Retinal pigment epithelial cell (primary cell): ENCODE data around the gene SLC5A5.

Source experiments
- DNase-seq: peaks from one replicate; pipeline ENCODE4 v3.0.0-alpha.2; 2010; ENCODE audit warnings: low read depth
- H3K4me3 ChIP-seq: 2 replicates; pipeline ENCODE4 v1.5.1; 2011; ENCODE audit warnings: mild to moderate bottlenecking, low read length, control low read depth, moderate library complexity
- CTCF ChIP-seq: conservative IDR thresholded peaks from 2 replicates; pipeline ENCODE4 v1.5.1; 2011; ENCODE audit warnings: low read depth, low read length, control low read depth, inconsistent platforms

Gene SLC5A5

GRCh38 chr19:17832443-17833208 lies 39.1 kb upstream of the SLC5A5 start:
- no peak for TF ChIP-seq CTCF
- no peak for DNase-seq
- no peak overlapping the region for H3K4me3 ChIP-seq

- TF ChIP-seq CTCF = peak; percentile 11
- no peak for DNase-seq
- H3K4me3 ChIP-seq = no peak overlapping the region
These were observed 37.2 kb upstream of the SLC5A5 start for GRCh38 chr19:17834350-17835181.

- H3K4me3 ChIP-seq = no peak overlapping the region
- no peak for DNase-seq
- no peak for TF ChIP-seq CTCF
These were observed 36.4 kb upstream of the SLC5A5 start for GRCh38 chr19:17835182-17836006.

GRCh38 chr19:17836530-17836929 lies 35.2 kb upstream of the SLC5A5 start:
- H3K4me3 ChIP-seq = no peak overlapping the region
- DNase-seq = no peak
- no peak for TF ChIP-seq CTCF

- no peak for TF ChIP-seq CTCF
- DNase-seq = no peak
- H3K4me3 ChIP-seq = no peak overlapping the region
These were observed 33.8 kb upstream of the SLC5A5 start for GRCh38 chr19:17837972-17838371.

GRCh38 chr19:17840019-17840418 lies 31.7 kb upstream of the SLC5A5 start:
- H3K4me3 ChIP-seq = no peak overlapping the region
- no peak for TF ChIP-seq CTCF
- no peak for DNase-seq
